GM21576 (cell line): ENCODE results near the gene KLF13.

Source experiments
- ATAC-seq: cut with Tn5 transposase; IDR thresholded peaks from one replicate; pipeline ENCODE4 v1.9.1; 2021; ENCODE audit warnings: mild to moderate bottlenecking, moderate library complexity; ENCODE audit not compliant: unreplicated experiment

KLF13 gene

GRCh38 chr15:31314380-31314779 lies 12.3 kb upstream of the KLF13 start:
- ATAC-seq = no peak

GRCh38 chr15:31316135-31316795 lies 10.4 kb upstream of the KLF13 start:
- ATAC-seq = no peak

- ATAC-seq = no peak
Observed at GRCh38 chr15:31317017-31317416, 9.6 kb upstream of the KLF13 start.

- ATAC-seq = no peak
Observed at GRCh38 chr15:31317421-31318327, 9.0 kb upstream of the KLF13 start.

- ATAC-seq = no peak
Observed at GRCh38 chr15:31318429-31318828, 8.2 kb upstream of the KLF13 start.

GRCh38 chr15:31320022-31320421 lies 6.6 kb upstream of the KLF13 start:
- ATAC-seq = no peak

GRCh38 chr15:31321418-31321817 lies 5.2 kb upstream of the KLF13 start:
- ATAC-seq = no peak

- ATAC-seq = no peak
Observed at GRCh38 chr15:31322504-31322903, 4.1 kb upstream of the KLF13 start.

- no peak for ATAC-seq
Observed at GRCh38 chr15:31323627-31324026, 3.0 kb upstream of the KLF13 start.

- ATAC-seq = no peak
Observed at GRCh38 chr15:31324186-31324585, 2.4 kb upstream of the KLF13 start.

- ATAC-seq = no peak
Observed at GRCh38 chr15:31324806-31325594, 1.6 kb upstream of the KLF13 start.

- peak; percentile 3 for ATAC-seq
Observed at GRCh38 chr15:31325595-31326155, 960 bp upstream of the KLF13 start.

- ATAC-seq = peak; percentile 5
Observed at GRCh38 chr15:31326875-31327668, 437 bp downstream of the KLF13 start.

- ATAC-seq = no peak
Observed at GRCh38 chr15:31327669-31328427, 1.2 kb downstream of the KLF13 start.

- ATAC-seq = no peak
Observed at GRCh38 chr15:31328428-31328968, 1.9 kb downstream of the KLF13 start.

- ATAC-seq = no peak
Observed at GRCh38 chr15:31328969-31329639, 2.5 kb downstream of the KLF13 start.

GRCh38 chr15:31329640-31330010 lies 3.0 kb downstream of the KLF13 start:
- no peak for ATAC-seq

- ATAC-seq = no peak
Observed at GRCh38 chr15:31330111-31330785, 3.6 kb downstream of the KLF13 start.
